GM10266 (cell line): ENCODE results near the gene PAM16.

Experiments
- DNase-seq: peaks from one replicate; pipeline ENCODE4 v3.0.0; 2012; ENCODE audit errors: extremely low spot score
- CTCF ChIP-seq: IDR thresholded peaks from 2 replicates; pipeline ENCODE4 v1.5.1; 2012; ENCODE audit warnings: mild to moderate bottlenecking, low read depth; ENCODE audit not compliant: control insufficient read depth, insufficient read depth; ENCODE audit errors: missing control alignments

Gene PAM16

DNA sequence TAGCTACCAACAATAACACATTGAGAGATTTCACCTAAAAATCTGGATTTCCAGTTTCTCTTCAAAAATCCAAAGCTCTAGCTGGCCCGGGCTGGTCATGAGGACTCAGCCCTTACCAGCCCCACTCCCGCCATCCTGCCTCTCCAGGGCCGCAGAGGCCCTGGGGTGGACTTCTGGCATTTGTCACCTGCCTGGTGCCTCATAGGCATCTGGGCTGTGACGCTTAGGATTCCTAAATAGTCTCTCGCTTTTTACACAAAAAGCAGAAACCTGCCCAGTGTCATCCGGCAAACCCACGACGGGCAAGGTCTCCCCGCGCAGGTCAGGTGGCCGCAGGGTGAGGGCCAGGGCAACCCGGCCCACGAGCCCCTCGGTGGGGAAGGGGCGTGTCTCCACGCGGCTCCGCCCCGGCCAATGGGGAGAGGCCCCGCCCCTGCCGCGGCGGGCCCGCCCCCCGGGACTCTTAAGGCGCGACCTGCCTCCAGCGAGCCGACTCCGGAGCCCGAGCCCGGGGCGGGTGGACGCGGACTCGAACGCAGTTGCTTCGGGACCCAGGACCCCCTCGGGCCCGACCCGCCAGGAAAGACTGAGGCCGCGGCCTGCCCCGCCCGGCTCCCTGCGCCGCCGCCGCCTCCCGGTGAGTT lies 20.4 kb upstream of the PAM16 start, which contains the start of gene VASN:
Gene VASN, plus strand, starts transcription at position 492 of the 644 bp plus-strand sequence. CDS start 9,030 bp downstream, outside the sequence.
- no peak for TF ChIP-seq CTCF
- DNase-seq: peak; percentile 96

- no peak for TF ChIP-seq CTCF
- no peak for DNase-seq
Measured at GRCh38 chr16:4370570-4371356, 19.6 kb upstream of the PAM16 start.

- no peak for DNase-seq
- TF ChIP-seq CTCF: no peak
Measured at GRCh38 chr16:4370151-4370550, 19.0 kb upstream of the PAM16 start.

DNA sequence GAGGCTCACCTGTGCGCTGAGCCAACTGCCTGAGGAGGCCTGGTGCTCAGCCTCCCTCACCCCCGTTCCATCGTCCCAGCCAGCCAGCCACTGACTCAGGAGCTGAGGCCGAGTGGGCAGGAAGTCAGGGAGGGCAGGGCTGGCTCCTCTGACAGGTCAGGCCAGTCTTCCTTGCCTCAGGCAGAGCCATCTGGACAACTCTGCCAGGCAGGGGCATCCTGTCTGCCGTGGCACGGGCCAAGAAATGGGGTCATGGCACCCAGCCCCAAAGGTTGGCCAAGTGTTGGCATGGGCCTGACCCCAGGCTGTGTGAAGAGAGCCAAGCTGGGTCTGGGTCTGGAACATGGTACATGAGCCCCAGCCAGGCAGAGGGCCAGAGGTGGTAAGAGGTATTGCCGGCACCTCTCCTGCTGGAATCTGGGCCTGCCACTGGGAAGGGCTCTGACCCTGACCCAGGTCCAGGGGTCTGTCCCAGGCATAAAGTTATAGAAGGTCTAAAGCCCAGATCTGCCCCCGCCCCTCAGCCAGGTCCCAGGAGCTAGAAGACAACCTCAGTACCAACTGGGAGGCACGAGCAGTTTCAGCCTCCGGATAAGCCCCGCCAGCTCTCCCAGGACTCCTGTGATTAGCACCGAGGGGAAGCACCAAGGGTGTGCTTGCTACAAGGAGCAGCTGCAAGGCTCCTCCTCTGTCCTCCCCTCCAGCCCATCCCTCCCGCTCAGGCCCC lies 18.0 kb upstream of the PAM16 start:
- TF ChIP-seq CTCF: no peak
- no peak for DNase-seq

- DNase-seq: no peak
- no peak for TF ChIP-seq CTCF
Measured at GRCh38 chr16:4367393-4367856, 16.3 kb upstream of the PAM16 start.

DNA sequence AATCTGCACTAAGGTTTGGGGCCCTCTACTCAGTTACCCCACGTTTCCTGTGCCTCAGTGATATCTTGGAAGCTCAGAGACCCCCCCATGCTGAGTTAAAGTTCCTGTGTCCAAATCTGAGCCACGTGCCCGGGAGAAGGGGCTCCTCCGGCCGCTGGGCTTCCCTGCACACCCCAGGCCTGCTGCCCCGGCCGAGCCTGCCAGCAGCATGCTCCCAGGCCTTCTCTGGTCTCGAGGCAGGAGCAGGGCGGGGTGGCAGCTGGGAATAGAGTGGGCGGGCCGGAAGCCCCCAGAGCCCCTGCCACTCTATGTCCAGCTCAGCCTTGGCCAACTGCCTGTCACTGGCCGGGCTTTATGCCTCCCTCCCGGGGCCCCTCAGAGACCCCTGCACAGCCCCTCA lies 14.9 kb upstream of the PAM16 start:
- DNase-seq: no peak
- no peak for TF ChIP-seq CTCF
